Upper lobe of right lung (tissue), 1 donor: ENCODE data around the gene CCL24. TPM values are rescaled to one million over a fixed set of nuclear protein-coding genes. Genes with fewer than 3 reads are reported as not detected.
"Not testable (repeated sequence)": the region's sequence is repeated elsewhere in the genome, so short reads cannot be mapped to it uniquely, and the experiment has no call there.

Experiments used
- ATAC-seq: fragments of 200-7000 bp; cut with Tn5 transposase; one replicate; pipeline ENCODE4 v1.9.1; 2020; ENCODE audit warnings: mild to moderate bottlenecking, moderate library complexity
- DNase-seq: peaks from one replicate; pipeline ENCODE4 v3.0.0-alpha.2; 2020
- H3K27ac ChIP-seq: fragments of 200-600 bp; one replicate; pipeline ENCODE4 v1.8.0; 2022
- H3K27me3 ChIP-seq: fragments of 200-600 bp; one replicate; pipeline ENCODE4 v1.8.0; 2022; ENCODE audit warnings: mild to moderate bottlenecking
- H3K36me3 ChIP-seq: fragments of 200-600 bp; one replicate; pipeline ENCODE4 v1.8.0; 2022
- H3K4me1 ChIP-seq: fragments of 200-600 bp; one replicate; pipeline ENCODE4 v1.8.0; 2022
- H3K4me3 ChIP-seq: fragments of 200-600 bp; one replicate; pipeline ENCODE4 v1.8.0; 2022; ENCODE audit warnings: mild to moderate bottlenecking
- H3K9me3 ChIP-seq: fragments of 200-600 bp; one replicate; pipeline ENCODE4 v1.8.0; 2022
- intact Hi-C: fragments of 100-400 bp; cut with DNase I; formaldehyde crosslinking; loops from one replicate; pipeline ENCODE4 v1.11.0; 2022
- total RNA-seq: library from RNA; stranded (reverse); fragmentation: NEBNext Ultra II Directional; extraction: Animal tissue kit (Norgen Biotek cat#: 25700); gene quantifications from one replicate; pipeline ENCODE4 v1.2.1, GENCODE V29; 2021
- TF ChIP-seq, protein P1 (sequence below): fragments of 200-600 bp; IDR thresholded peaks from one replicate; pipeline ENCODE4 v1.8.0; 2022; ENCODE audit warnings: antibody characterized with exemption
- donor health status: DM: no; HTN: yes; CAD: no; lungs with severe emphysema.

CCL24 gene
- total RNA-seq, 1 donor from 2014 or later, result 4.8 TPM

DNA sequence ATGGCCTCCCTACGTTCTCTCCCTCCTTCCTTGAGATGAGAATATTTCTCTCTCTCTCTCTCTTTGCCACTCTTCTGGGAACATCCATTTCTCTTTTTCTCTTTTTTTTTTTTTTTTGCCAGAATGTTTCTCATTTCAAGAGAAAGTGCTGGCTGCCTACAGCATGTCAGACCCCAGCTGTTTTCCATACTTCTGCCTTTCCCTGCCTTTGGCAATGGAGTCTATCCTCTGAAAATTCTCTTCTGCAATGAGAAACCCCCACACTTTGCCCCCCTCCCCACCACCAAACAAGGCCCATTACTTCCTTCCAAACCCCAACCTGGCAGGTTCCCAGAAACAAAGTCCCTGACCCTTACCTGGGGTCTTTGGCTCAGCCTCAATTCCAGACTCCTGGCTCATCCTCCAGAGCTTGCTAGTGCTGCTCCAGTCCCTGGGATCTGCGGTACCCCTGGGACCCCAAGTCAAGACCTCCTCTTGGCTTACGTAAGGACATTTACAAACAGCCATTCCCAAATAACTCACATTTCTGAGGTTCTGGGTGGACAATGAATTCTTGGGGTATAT, 24.2 kb downstream of the CCL24 start:
- Histone ChIP-seq H3K4me3 (no peak overlapping the region), H3K9me3 (no peaks in the 10 kb centered on the region), H3K27ac (no peak overlapping the region), H3K4me1 (no peaks in the 10 kb centered on the region), H3K27me3 (no peaks in the 10 kb centered on the region), H3K36me3 (no peaks in the 10 kb centered on the region)
- intact Hi-C loops, result no loop called here
- no peak for ATAC-seq
- TF ChIP-seq, protein P1, sequence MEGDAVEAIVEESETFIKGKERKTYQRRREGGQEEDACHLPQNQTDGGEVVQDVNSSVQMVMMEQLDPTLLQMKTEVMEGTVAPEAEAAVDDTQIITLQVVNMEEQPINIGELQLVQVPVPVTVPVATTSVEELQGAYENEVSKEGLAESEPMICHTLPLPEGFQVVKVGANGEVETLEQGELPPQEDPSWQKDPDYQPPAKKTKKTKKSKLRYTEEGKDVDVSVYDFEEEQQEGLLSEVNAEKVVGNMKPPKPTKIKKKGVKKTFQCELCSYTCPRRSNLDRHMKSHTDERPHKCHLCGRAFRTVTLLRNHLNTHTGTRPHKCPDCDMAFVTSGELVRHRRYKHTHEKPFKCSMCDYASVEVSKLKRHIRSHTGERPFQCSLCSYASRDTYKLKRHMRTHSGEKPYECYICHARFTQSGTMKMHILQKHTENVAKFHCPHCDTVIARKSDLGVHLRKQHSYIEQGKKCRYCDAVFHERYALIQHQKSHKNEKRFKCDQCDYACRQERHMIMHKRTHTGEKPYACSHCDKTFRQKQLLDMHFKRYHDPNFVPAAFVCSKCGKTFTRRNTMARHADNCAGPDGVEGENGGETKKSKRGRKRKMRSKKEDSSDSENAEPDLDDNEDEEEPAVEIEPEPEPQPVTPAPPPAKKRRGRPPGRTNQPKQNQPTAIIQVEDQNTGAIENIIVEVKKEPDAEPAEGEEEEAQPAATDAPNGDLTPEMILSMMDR, result no peak
- DNase-seq, result no peak

DNA sequence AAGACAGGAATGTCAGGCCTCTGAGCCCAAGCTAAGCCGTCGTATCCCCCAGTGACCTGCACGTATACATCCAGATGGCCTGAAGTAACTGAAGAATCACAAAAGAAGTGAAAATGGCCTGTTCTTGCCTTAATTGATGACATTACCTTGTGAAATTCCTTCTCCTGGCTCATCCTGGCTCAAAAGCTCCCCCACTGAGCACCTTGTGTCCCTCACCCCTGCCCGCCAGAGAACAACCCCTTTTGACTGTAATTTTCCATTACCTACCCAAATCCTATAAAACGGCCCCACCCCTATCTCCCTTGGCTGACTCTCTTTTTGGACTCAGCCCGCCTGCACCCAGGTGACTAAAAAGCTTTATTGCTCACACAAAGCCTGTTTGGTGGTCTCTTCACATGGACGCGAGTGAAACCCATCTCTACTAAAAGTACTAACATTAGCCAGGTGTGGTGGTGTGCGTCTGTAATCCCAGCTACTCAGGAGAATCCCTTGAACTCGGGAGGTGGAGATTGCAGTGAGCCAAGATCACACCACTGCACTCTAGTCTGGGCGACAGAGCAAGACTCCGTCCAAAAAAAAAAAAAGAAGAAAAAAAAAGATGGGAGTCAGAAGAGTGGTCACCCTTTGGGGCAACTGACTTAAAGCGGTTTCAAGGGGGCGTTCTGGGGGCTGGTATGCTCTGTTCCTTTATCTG, 25.3 kb downstream of the CCL24 start:
- H3K36me3 ChIP-seq, ATAC-seq, H3K27ac ChIP-seq, H3K9me3 ChIP-seq, H3K4me1 ChIP-seq, H3K4me3 ChIP-seq, H3K27me3 ChIP-seq, intact Hi-C loops, DNase-seq: not testable (repeated sequence)

DNA sequence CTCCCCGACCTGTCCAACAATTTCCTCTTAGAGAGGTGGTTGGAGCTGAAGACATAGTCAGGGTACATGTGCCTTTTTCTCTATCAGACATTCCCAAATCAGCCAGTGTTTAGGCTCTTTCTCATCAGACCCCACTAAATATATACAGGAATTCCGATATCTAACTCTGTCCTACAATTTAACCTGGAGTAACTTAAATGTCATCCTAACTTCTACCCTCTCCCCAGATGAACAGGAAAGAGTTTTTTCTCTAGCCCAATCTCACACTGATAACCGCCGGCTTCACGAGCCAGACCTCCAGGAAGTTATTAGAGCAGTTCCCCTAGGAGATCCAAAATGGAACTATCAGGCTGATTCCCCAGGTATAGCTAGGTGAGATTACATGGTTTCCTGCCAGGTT, 30.5 kb downstream of the CCL24 start:
- H3K9me3 ChIP-seq, H3K27ac ChIP-seq, H3K36me3 ChIP-seq, H3K4me1 ChIP-seq, H3K4me3 ChIP-seq, ATAC-seq, H3K27me3 ChIP-seq, DNase-seq, intact Hi-C loops: not testable (repeated sequence)

DNA sequence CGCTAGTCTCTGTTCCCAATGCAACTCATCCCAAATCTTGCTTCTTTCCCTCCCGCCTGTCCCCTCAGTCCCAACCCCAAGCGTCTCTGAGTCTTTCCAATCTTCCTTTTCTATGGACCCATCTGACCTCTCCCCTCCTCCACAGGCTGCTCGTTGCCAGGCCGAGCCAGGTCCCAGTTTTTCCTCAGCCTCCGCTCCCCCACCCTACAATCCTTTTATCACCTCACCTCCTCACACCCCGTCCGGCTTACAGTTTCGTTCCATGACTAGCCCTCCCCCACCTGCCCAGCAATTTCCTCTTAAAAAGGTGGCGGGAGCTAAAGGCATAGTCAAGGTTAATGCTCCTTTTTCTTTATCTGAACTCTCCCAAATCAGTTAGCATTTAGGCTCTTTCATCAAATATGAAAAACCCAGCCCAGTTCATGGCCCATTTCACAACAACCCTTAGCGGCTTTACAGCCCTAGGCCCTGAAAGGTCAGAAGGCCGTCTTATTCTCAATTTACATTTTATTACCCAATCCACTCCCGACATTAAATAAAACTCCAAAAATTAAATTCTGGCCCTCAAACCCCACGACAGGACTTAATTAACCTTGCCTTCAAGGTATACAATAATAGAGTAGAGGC, 32.8 kb downstream of the CCL24 start:
- H3K36me3 ChIP-seq, DNase-seq, H3K27me3 ChIP-seq, ATAC-seq, intact Hi-C loops, H3K4me3 ChIP-seq, H3K9me3 ChIP-seq, H3K4me1 ChIP-seq, H3K27ac ChIP-seq: not testable (repeated sequence)

DNA sequence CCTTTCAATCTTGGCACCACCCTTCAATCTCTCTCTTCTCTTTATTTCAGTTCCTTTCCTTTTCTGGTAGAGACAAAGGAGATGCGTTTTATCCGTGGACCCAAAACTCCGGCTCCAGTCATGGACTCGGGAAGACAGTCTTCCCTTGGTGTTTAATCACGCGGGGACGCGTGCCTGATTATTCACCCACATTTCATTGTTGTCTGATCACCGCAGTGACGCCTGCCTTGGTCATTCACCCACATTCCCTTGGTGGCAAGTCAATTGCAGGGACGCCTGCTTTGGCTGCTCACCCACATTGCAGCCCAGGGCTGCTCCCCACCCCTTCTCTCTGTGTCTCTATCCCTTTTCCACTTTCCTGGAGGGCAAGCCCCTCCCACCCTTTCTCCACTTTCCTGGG, 34.1 kb downstream of the CCL24 start:
- DNase-seq, H3K9me3 ChIP-seq, ATAC-seq, H3K36me3 ChIP-seq, intact Hi-C loops, H3K4me1 ChIP-seq, H3K27ac ChIP-seq, H3K4me3 ChIP-seq, H3K27me3 ChIP-seq: not testable (repeated sequence)

DNA sequence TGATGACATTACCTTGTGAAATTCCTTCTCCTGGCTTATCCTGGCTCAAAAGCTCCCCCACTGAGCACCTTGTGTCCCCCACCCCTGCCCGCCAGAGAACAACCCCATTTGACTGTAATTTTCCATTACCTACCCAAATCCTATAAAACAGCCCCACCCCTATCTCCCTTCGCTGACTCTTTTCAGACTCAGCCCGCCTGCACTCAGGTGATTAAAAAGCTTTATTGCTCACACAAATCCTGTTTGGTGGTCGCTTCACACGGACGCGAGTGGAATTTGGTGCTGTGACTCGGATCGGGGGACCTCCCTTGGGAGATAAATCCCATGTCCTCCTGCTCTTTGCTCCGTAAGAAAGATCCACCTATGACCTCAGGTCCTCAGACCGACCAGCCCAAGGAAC, 34.6 kb downstream of the CCL24 start:
- H3K27me3 ChIP-seq, intact Hi-C loops, H3K4me3 ChIP-seq, DNase-seq, ATAC-seq, H3K27ac ChIP-seq, H3K9me3 ChIP-seq, H3K4me1 ChIP-seq, H3K36me3 ChIP-seq: not testable (repeated sequence)

DNA sequence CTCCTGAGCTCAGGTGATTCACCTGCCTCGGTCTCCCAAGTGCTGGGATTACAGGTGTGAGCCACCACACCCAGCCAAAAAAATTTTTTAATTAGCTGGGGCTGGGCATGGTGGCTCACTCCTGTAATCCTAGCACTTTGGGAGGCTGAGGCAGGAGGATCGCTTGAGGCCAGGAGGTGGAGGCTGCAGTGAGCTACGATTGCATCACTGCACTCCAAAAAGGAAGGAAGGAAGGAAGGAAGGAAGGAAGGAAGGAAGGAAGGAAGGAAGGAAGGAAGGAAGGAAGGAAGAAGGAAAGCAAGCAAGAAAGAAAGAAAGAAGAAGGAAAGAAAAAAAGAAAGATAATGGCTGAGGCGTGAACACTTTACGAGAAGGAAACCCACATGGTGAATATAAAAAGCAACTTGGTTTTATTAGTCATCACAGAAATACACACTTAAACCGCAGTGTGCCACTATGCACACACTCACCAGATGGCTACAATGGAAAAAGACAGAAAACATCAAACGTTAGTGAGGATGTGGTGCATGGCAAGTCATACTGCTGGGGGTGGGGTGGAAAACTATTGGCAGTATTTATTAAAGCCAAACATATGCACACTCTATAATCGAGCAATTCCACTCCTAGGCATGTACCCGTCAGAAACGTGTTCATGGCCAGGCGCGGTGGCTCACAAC, 37.2 kb downstream of the CCL24 start:
- intact Hi-C loops, result no loop called here
- H3K36me3 ChIP-seq, result no peaks in the 10 kb centered on the region
- no peaks in the 10 kb centered on the region for H3K9me3 ChIP-seq
- no peak for DNase-seq
- no peaks in the 10 kb centered on the region for H3K27me3 ChIP-seq
- H3K27ac ChIP-seq, result no peak overlapping the region
- no peaks in the 10 kb centered on the region for H3K4me1 ChIP-seq
- H3K4me3 ChIP-seq, result no peak overlapping the region
- peak; percentile 53 for ATAC-seq
- TF ChIP-seq, protein P1, result no peak

DNA sequence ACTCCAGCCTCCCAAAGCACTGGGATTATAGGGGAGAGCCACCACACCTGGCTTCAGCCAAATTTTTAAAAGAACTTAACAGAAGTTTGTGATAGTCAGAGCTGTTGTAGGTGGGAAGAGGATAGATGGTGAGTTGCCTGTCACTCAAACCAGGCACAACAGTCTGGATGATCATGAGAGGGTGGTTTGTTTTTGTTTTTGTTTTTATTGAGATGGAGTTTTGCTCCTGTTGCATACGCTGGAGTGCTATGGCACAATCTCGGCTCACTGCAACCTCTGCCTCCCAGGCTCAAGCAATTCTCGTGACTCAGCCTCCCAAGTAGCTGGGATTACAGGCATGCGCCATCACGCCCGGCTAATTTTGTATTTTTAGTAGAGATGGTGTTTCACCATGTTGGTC, 39.6 kb downstream of the CCL24 start:
- H3K4me1 ChIP-seq, DNase-seq, H3K36me3 ChIP-seq, intact Hi-C loops, H3K27ac ChIP-seq, H3K9me3 ChIP-seq, H3K4me3 ChIP-seq, H3K27me3 ChIP-seq, ATAC-seq: not testable (repeated sequence)
